Frontal cortex (tissue), 4 donors: ENCODE data around the gene RANGRF. TPM values are rescaled to one million over a fixed set of nuclear protein-coding genes. Genes with fewer than 3 reads are reported as not detected.
A peak's percentile ranks its signal among the peaks of the same experiment; 100 is the strongest.

Source experiments
- DNase-seq, 2 donors: peaks; one replicate each; pipeline ENCODE4 v3.0.0; 2012; ENCODE audit warnings: low spot score in 2 of 2
- FAIRE-seq: peaks from 2 replicates; lab custom pipeline; 2012; peaks lifted over from hg19 to GRCh38; lab: Jason Lieb, UNC
- total RNA-seq: library from RNA; depleted of rRNA; stranded (reverse); fragments of >200 nt; gene quantifications from one replicate; pipeline ENCODE4 v1.2.3, GENCODE V29; 2014
- donor health status: control.
- donor health status: control.
- donor health status: control.

The RANGRF gene
- total RNA-seq, 1 donor from 2014 or later = 6.1 TPM

GRCh38 chr17:8311131-8311790, 22.8 kb downstream of the RANGRF start:
- no peak for DNase-seq
- FAIRE-seq = no peak

- FAIRE-seq = no peak
- no peak for DNase-seq
Observed at GRCh38 chr17:8312251-8312650, 23.8 kb downstream of the RANGRF start.

- FAIRE-seq (no peak), DNase-seq (no peak)
Observed at GRCh38 chr17:8312726-8313600, 24.5 kb downstream of the RANGRF start.

GRCh38 chr17:8314797-8315763, 26.6 kb downstream of the RANGRF start:
- no peak for DNase-seq
- FAIRE-seq = no peak

- DNase-seq = no peak
- no peak for FAIRE-seq
Observed at GRCh38 chr17:8315764-8316217, 27.3 kb downstream of the RANGRF start.

- FAIRE-seq (no peak), DNase-seq (no peak)
Observed at GRCh38 chr17:8318010-8318935, 29.8 kb downstream of the RANGRF start.

- DNase-seq = no peak
- no peak for FAIRE-seq
Observed at GRCh38 chr17:8320262-8320661, 31.8 kb downstream of the RANGRF start.

GRCh38 chr17:8320990-8321389, 32.5 kb downstream of the RANGRF start:
- FAIRE-seq (no peak), DNase-seq (no peak)

- DNase-seq (no peak), FAIRE-seq (no peak)
Observed at GRCh38 chr17:8322061-8322460, 33.6 kb downstream of the RANGRF start.

GRCh38 chr17:8324132-8324531, 35.7 kb downstream of the RANGRF start:
- no peak for FAIRE-seq

GRCh38 chr17:8324923-8325322, 36.5 kb downstream of the RANGRF start:
- DNase-seq (no peak), FAIRE-seq (no peak)

More at GRCh38 chr17:8324132-8324531, 35.7 kb downstream of the RANGRF start:
- no peak for DNase-seq

GRCh38 chr17:8326511-8327302, 38.2 kb downstream of the RANGRF start:
- no peak for FAIRE-seq
- DNase-seq = peak in 1 of 2 donors; percentile 66

- DNase-seq (no peak), FAIRE-seq (no peak)
Observed at GRCh38 chr17:8327303-8327649, 38.8 kb downstream of the RANGRF start.

GRCh38 chr17:8332128-8332527, 43.7 kb downstream of the RANGRF start:
- DNase-seq (no peak), FAIRE-seq (no peak)

GRCh38 chr17:8332688-8333087, 44.2 kb downstream of the RANGRF start:
- no peak for DNase-seq
- FAIRE-seq = no peak

- DNase-seq (no peak), FAIRE-seq (no peak)
Observed at GRCh38 chr17:8333281-8333680, 44.8 kb downstream of the RANGRF start.

- FAIRE-seq = no peak
- DNase-seq = no peak
Observed at GRCh38 chr17:8337802-8338752, 49.6 kb downstream of the RANGRF start.
